IPS-18a (cell line): ENCODE results near the gene UBE2J2.
A peak's percentile ranks its signal among the peaks of the same experiment; 100 is the strongest.
"Not testable (repeated sequence)": the region's sequence is repeated elsewhere in the genome, so short reads cannot be mapped to it uniquely, and the experiment has no call there.

Source experiments
- H3K27ac ChIP-seq: one replicate; pipeline ENCODE4 v1.5.1; 2013; ENCODE audit warnings: low read length
- H3K27me3 ChIP-seq: one replicate; pipeline ENCODE4 v1.6.1; 2013; ENCODE audit warnings: mild to moderate bottlenecking, low read length; ENCODE audit not compliant: control insufficient read depth, insufficient read depth
- H3K36me3 ChIP-seq: one replicate; pipeline ENCODE4 v1.6.1; 2013; ENCODE audit warnings: low read depth, low read length; ENCODE audit not compliant: control insufficient read depth
- H3K4me1 ChIP-seq: one replicate; pipeline ENCODE4 v1.6.1; 2013; ENCODE audit warnings: low read depth, low read length; ENCODE audit not compliant: control insufficient read depth
- H3K4me3 ChIP-seq: one replicate; pipeline ENCODE4 v1.5.1; 2013; ENCODE audit warnings: low read length
- H3K9ac ChIP-seq: one replicate; pipeline ENCODE4 v1.6.1; 2013; ENCODE audit warnings: mild to moderate bottlenecking, low read length, moderate library complexity
- H3K9me3 ChIP-seq: one replicate; pipeline ENCODE4 v1.6.1; 2013; ENCODE audit warnings: low read depth, low read length; ENCODE audit not compliant: control insufficient read depth

The UBE2J2 gene

GRCh38 chr1:1273512-1274298 is at the start of gene UBE2J2:
Gene UBE2J2 (minus strand): TSS chr1:1273854. CDS start chr1:1267992, 5,862 bp downstream.
- Histone ChIP-seq H3K9me3 (no peaks in the 10 kb centered on the region), H3K27ac (no peak within 1 kb of the TSS), H3K4me3 (peak within 1 kb of the TSS; percentile 78), H3K27me3 (no peaks in the 10 kb centered on the region), H3K36me3 (peaks cover 5% of the 10 kb centered on the region), H3K4me1 (peaks cover 2% of the 10 kb centered on the region), H3K9ac (peak within 1 kb of the TSS; percentile 61)

- H3K9ac ChIP-seq, result no peak overlapping the region
- H3K4me3 ChIP-seq, result no peak overlapping the region
- H3K4me1 ChIP-seq, result no peaks in the 10 kb centered on the region
- no peak overlapping the region for H3K27ac ChIP-seq
- H3K27me3 ChIP-seq, result no peaks in the 10 kb centered on the region
- no peaks in the 10 kb centered on the region for H3K9me3 ChIP-seq
- H3K36me3 ChIP-seq, result peaks cover 10% of the 10 kb centered on the region
Observed at GRCh38 chr1:1322952-1323351, 49.3 kb upstream of the UBE2J2 start.

- no peaks in the 10 kb centered on the region for H3K9me3 ChIP-seq
- H3K27ac ChIP-seq, result no peak overlapping the region
- H3K4me3 ChIP-seq, result no peak overlapping the region
- no peak overlapping the region for H3K9ac ChIP-seq
- H3K27me3 ChIP-seq, result no peaks in the 10 kb centered on the region
- H3K36me3 ChIP-seq, result peaks cover 13% of the 10 kb centered on the region
- no peaks in the 10 kb centered on the region for H3K4me1 ChIP-seq
Observed at GRCh38 chr1:1322418-1322817, 48.8 kb upstream of the UBE2J2 start.

- peaks cover 18% of the 10 kb centered on the region for H3K36me3 ChIP-seq
- H3K9ac ChIP-seq, result no peak overlapping the region
- no peaks in the 10 kb centered on the region for H3K27me3 ChIP-seq
- no peak overlapping the region for H3K4me3 ChIP-seq
- H3K4me1 ChIP-seq, result no peaks in the 10 kb centered on the region
- no peaks in the 10 kb centered on the region for H3K9me3 ChIP-seq
- H3K27ac ChIP-seq, result no peak overlapping the region
Observed at GRCh38 chr1:1321477-1321876, 47.8 kb upstream of the UBE2J2 start.

GRCh38 chr1:1320666-1321448 is 47.2 kb upstream of the UBE2J2 start:
- H3K27me3 ChIP-seq, result no peaks in the 10 kb centered on the region
- peaks cover 18% of the 10 kb centered on the region for H3K36me3 ChIP-seq

GRCh38 chr1:1319646-1319941 is 45.9 kb upstream of the UBE2J2 start:
- no peak overlapping the region for H3K27ac ChIP-seq
- H3K36me3 ChIP-seq, result peaks cover 22% of the 10 kb centered on the region
- H3K4me1 ChIP-seq, result peaks cover 9% of the 10 kb centered on the region
- no peaks in the 10 kb centered on the region for H3K27me3 ChIP-seq
- H3K4me3 ChIP-seq, result no peak overlapping the region
- no peak overlapping the region for H3K9ac ChIP-seq
- H3K9me3 ChIP-seq, result no peaks in the 10 kb centered on the region

More at GRCh38 chr1:1320666-1321448, 47.2 kb upstream of the UBE2J2 start:
- no peak overlapping the region for H3K4me3 ChIP-seq
- peaks cover 2% of the 10 kb centered on the region for H3K4me1 ChIP-seq
- no peak overlapping the region for H3K9ac ChIP-seq
- no peaks in the 10 kb centered on the region for H3K9me3 ChIP-seq
- H3K27ac ChIP-seq, result no peak overlapping the region

- Histone ChIP-seq H3K4me3 (no peak overlapping the region), H3K27ac (no peak overlapping the region), H3K9ac (no peak overlapping the region), H3K4me1 (peaks cover 9% of the 10 kb centered on the region), H3K27me3 (no peaks in the 10 kb centered on the region), H3K9me3 (no peaks in the 10 kb centered on the region), H3K36me3 (peaks cover 27% of the 10 kb centered on the region)
Observed at GRCh38 chr1:1318777-1319645, 45.4 kb upstream of the UBE2J2 start.

GRCh38 chr1:1318131-1318652 is 44.5 kb upstream of the UBE2J2 start:
- peaks cover 9% of the 10 kb centered on the region for H3K4me1 ChIP-seq
- H3K27ac ChIP-seq, result no peak overlapping the region
- H3K36me3 ChIP-seq, result peaks cover 36% of the 10 kb centered on the region
- no peaks in the 10 kb centered on the region for H3K9me3 ChIP-seq
- H3K27me3 ChIP-seq, result no peaks in the 10 kb centered on the region
- no peak overlapping the region for H3K4me3 ChIP-seq
- H3K9ac ChIP-seq, result no peak overlapping the region

- H3K27me3 ChIP-seq, result no peaks in the 10 kb centered on the region
- no peak overlapping the region for H3K9ac ChIP-seq
- H3K36me3 ChIP-seq, result peaks cover 42% of the 10 kb centered on the region
- no peak overlapping the region for H3K27ac ChIP-seq
- H3K4me1 ChIP-seq, result peaks cover 9% of the 10 kb centered on the region
- no peak overlapping the region for H3K4me3 ChIP-seq
- no peaks in the 10 kb centered on the region for H3K9me3 ChIP-seq
Observed at GRCh38 chr1:1317420-1317819, 43.8 kb upstream of the UBE2J2 start.

GRCh38 chr1:1316199-1316598 is 42.5 kb upstream of the UBE2J2 start:
- peaks cover 49% of the 10 kb centered on the region for H3K36me3 ChIP-seq

GRCh38 chr1:1315435-1315954 is 41.8 kb upstream of the UBE2J2 start:
- Histone ChIP-seq H3K27ac (no peak overlapping the region), H3K27me3 (no peaks in the 10 kb centered on the region), H3K9me3 (no peaks in the 10 kb centered on the region), H3K4me1 (peaks cover 9% of the 10 kb centered on the region), H3K36me3 (peaks cover 53% of the 10 kb centered on the region), H3K9ac (no peak overlapping the region), H3K4me3 (no peak overlapping the region)

More at GRCh38 chr1:1316199-1316598, 42.5 kb upstream of the UBE2J2 start:
- H3K27ac ChIP-seq, H3K4me3 ChIP-seq, H3K9me3 ChIP-seq, H3K9ac ChIP-seq, H3K27me3 ChIP-seq, H3K4me1 ChIP-seq: not testable (repeated sequence)
